ENCODE results near the gene SMIM45.
A peak's percentile ranks its signal among the peaks of the same experiment; 100 is the strongest.
"Not testable (repeated sequence)": the region's sequence is repeated elsewhere in the genome, so short reads cannot be mapped to it uniquely, and the experiment has no call there.

SMIM45 gene

DNA sequence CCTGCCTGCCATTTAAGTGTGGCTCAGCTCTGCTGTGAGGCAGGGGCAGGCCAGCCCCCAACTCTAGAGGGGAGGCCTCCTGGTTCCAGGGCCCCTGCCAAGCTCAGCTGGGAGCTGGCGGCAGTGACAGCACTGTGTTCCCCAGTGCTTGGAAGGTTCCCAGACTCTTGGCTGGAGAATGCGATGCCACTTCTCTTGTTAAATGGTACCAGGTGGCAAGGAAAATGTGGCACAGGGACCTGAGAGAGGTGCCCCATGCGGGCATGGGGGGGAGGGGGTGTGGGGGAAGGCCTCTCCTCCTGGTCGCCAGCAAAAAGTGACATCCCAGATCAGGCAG is 17.0 kb upstream of the SMIM45 start:
- DNase-seq = no peak

DNA sequence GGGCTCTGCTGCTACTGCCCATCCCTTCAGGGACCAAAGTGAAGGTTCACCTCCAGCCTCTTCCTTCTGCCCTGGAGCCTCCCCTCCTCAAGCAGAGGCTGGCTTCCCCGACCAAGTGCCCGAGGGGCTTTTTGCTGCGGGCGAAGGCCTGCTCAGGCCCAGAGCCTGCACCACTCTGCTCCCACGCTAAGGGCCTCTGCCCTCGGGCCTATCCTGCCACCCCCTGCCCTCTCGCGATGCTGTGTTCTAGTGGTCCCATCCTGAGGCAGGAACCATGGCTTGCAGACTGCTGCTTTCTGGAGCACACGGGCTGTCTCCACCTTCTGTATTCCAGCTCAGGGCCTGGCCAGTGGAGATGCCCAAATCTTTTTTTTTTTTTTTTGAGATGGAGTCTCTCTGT is 16.4 kb upstream of the SMIM45 start:
- DNase-seq = no peak

DNA sequence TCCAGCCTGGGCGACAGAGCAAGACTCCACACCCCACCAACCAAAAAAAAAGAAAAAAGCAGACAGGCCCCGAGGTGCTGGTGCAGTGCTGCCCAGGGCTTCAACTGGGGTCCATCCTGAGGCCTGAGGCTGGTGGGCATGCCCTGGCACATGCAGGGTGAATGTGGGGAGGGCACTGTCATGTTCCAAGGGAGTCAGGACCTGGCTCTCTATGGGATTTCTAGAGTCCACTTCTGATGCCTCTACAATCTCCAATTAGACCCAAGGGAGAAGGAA is 15.1 kb upstream of the SMIM45 start:
- DNase-seq = no peak

DNA sequence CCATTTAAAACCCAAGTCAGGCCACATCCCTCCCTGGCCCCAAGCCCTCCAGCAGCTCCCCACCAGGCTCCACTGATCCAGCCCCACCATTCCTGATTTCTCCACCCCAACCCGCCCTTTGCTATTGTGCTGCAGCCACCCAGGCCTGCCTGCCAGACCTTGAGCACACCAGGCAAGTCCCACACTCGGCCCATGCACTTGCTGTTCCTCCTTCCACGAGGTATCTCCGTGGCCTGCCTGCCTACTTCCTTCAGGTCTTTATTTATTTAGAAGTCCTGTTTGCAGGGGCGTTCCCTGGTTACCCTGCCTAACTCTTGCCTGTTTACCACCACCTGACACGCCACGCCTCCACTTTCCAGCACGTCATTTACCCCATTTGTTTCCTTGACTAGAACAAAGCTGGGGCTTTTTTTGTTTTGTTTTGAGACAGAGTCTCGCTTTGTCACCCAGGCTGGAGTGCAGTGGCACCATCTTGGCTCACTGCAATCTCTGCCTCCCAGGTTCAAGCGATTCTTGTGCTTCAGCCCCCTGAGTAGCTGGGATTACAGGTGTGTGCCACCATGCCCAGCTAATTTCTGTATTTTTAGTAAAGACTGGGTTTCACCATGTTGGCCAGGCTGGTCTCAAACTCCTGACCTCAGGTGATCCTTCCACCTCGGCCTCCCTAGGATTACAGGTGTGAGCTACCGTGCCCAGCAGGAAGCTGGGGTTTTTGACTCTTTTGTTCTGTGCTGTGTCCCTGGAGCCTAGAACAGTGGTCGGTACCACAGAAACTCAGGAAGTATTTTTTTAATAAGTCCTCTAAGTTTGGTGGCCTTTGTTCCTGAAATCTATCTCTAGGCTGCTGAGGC is 11.7 kb upstream of the SMIM45 start:
- DNase-seq = no peak

DNA sequence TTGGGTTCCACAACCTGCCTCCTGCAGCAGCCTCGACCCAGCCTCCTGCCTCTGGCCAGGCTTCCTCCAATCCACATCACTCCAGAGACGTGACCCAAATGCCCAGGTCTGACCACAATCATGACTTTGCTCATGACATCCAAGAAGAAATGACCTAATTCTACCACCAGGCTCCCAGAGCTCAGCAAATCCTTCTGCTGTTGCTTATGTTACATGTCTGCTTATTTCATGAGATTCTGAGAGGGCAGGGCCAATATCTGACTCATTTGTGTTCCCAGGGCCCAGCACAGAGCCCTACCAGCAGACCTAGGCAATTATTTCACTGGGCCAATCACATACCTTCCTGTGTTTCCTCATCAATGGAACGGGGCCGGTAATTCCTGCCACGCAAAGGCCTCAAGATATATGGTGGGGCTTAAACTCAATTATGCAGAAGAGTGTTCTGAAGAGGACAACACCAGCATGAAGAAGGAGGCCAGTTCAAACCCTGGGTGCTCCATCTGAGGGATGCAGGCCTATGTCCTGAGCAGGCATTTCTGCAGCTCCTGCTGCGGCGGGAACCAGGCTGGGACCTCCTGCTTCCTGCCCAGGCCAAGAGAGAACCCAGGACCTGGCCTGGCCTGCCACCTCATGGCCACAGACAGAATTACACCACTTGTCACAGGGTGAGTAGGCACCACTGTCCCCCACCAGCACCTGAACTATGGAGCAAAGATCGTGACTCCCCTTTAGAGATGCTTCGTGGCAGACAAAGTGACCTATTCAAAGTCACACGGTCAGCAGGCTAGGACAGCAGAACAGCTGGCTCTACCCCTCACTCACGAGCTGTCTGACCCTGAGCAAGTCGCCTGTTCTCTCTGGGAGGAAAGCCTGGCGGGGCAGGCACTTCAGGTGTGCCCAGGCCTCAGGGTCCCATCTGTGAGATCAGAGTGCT is 10.9 kb upstream of the SMIM45 start:
- peak; percentile 76 to 79 for DNase-seq

DNA sequence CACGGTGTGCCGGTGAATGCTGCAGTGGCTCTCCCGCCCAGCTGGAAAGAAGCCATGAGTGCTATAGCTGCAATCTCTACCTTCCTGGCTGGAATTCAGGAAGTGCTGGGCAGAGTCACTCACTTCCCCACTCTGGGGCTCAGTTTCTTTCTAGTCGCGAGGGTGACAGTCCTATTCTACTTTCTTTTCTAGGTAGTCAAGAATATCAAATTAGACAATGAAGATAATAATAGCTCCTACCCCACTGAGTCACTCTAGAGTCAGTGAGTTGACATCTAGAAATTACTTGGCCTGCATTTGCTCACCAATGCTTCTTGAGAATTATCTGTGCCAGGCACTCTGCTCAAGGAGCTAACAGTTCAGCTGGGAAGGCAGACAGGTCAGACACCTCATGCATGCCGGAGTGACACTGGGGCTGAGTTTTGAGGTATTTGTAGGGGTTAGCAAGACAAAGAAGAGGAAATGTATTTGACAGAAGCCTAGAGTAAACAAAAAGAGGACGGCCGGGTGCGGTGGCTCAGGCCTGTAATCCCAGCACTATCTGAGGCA is 8.2 kb upstream of the SMIM45 start:
- no peak for DNase-seq

DNA sequence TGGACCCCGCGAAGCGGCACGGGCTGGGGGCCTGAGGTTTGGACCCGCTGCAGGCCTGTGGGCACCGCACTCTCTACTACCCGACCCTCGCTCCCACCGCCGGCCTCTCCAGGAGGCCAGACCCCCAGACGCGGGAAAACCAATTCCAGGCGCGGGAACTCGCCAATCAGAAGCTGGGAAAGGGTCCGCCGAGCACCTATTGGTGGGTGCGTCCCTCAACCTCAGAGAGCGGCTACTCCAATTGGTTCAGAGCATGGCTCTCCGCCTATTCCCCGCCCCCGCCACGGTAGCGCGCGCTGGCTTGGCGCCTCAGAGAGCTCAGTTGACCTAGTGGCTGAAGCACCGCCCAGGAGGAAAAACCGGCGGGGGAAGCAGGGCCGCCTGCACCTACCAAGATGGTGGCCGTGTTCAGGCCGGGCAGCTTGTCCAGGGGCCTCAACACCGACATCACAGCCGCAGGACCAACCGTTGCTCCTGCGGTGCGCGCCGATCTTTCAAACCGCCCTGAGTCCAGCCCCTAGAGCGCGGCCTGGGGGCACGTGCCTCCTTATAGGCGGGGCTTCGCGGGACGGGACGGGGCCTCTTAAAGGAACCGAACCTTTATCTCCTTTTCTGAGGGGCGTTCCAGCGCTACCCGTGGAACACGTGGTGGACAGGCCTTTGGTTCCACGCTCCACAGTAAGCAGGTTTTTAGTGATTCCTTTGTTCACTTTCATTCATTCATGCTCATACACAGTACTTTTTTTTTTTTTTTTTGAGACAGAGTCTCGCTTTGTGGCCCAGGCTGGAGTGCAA is 5.1 kb upstream of the SMIM45 start, which contains the start of gene CENPM:
CENPM (minus strand) TSS at position 524 of the 795 bp plus-strand sequence; CDS start at position 448, 76 bp downstream.
- DNase-seq = peak; percentile 97

DNA sequence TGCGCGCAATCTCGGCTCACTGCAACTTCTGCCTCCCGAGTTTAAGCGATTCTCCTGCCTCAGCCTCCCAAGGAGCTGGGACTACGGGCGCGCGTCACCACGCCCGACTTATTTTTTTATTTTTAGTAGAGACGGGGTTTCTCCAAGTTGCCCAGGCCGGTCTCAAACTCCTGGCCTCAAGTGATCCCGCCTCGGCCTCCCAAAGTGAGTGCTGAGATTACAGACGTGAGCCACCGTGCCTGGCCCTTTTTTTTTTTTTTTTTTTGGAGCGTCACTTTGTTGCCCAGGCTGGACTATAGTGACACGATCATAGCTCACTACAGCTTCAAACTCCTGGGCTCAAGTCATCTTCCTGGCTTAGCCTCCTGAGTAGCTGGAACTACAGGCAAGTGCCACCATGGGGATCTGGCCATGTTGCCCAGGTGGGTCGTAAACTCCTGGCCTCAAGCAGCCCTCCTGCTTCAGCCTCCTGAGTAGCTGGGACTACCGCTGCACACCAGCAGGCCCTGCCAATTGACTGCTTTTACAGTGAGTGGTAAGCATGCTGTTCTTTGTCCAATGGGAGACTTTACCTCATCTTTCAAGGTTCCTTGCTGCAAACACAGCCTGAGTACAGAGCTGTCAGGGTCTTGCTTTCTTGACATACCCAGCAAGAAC is 4.4 kb upstream of the SMIM45 start:
- DNase-seq = no peak

DNA sequence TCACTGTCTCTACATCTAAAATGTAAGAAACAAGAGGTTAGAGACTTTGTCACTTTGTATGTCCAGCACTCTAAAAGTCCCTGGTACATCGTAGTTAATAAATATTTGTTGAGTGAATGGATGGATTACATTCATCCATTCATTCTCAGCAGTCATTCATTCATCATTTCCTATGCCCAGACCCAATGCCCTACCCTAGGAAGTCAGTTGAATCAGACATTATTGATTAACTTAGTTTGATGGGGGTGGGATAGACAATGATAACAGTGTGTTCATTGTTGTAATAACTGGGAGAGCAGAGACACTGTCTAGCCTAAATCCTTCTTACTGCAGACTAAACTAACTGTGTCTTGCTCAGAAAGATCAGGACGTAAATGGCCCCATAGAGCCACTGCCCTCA is 3.8 kb upstream of the SMIM45 start:
- DNase-seq = no peak

DNA sequence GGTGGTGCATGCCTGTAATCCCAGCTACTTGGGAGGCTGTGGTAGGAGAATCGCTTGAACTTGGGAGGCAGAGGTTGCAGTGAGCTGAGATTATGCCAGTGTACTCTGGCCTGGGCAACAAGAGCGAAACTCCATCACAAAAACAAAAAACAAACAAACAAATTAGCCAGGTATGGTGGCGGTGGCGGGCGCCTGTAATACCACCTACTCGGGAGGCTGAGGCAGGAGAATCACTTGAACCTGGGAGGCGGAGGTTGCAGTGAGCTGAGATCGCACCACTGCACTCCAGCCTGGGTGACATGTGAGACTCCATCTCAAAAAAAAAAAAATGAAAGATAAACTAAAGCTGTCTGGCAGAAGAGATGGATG is 3.0 kb upstream of the SMIM45 start:
- not testable (repeated sequence) for DNase-seq

DNA sequence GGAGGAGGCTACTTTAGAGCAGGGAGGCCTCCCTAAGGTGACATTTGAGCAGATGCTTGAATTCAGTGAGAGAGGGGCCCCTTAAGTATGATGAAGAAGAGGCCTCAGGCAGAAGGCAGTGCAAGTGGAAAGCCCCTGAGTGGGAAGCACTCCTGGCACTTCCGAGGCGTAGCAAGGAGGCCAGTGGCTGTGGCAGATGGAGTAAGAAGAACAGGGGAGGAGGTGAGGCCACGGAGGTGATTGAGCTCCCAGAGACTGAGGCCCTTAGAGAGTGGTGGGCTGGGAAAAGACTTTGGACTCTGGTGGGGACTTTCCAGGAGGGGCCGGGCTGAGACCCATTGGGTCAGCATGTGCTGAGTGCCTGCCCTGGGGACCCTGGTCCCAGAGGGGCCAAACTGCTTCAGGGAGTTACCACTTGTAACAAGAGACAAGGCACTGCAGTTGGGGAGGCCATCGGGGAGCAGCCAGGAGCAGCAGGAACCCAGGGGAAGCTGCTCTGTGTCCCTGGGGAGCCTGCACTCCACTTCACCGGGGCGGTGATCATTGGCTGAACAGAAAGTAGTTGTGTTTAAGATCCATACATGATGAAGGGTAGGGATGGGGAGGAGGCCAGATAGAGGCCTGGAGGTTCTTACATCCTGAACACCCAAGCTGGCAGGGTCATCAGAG is 2.5 kb upstream of the SMIM45 start:
- no peak for DNase-seq

DNA sequence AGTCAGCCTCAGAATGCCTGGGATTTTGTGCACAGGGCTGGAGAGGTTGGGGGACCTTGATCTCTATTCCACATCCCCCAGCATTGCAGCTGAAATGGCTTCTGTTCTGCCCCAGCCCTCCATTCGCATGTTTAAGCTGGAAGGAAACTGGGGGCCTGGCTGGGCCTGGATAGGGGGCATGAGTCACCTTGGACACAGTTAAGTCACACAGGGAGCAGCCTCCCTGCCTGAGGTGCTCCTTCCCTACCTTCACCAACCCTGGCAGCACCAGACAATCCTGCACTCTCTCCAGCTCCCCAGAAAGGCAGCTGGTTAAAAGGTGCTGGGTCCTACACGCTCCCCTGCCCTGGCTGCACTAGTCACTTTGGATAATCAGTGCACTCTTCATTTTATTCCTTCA is 763 bp downstream of the SMIM45 start:
- no peak for DNase-seq

DNA sequence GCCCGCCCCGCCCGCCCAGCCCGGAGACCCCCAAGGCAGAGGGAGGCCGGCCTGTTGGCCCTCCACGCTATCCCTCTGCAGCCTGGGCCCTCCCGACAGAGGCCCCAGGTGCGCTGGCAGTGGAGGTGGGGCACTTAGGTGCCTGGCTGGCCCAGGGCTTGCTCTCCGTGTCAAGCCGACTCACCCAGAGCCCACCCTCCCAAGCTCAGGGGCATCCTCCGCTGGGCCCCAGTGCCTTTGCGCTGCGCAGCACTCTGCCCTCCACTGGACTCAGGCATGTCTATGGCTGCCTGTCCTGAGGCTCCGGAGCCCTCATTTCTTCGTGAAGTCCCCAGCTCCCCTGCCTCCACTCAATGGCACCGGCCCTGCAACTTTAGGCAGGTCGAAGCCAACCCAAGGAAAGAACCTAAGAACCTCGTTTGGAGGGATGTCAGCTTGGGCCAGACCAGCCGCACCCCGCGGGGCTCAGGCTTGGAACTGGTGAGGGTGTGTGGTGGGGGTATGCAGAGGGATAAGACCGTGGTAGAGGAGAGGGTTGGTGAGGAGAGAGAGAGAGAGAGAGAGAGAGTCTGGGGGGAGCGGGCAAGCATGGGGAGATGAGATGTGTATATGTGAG is 6.1 kb downstream of the SMIM45 start:
- DNase-seq = no peak

DNA sequence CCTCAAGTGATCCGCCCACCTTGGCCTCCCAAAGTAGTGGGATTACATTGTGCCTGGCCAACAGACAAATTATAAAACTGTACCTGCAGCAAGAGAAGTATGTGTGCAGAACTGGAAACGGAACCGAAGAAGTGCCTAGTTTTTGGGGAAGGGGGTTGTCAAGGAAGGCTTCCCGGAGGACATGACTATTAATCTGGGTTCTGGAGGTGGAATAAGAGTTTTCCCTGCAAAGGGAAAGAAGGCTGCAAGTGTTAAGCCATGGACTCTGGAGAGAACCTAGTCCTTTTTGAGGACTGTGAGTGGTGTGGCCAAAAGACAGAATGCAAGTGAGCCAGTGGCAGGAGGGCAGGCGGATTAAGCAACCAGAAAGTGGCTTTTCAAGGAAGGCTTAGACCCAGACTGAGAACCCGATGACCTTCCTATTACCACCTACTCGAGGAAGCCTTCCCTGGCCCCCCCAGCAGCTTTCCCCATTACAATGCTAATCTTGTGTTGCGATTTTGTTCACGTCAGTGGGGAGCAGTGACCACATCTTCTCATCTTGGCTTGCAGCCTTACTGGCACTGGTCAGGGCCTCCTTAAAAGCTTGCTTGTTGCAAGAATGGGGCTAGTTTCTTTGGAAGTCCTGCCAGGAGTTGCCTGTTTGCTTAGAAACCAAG is 11.6 kb downstream of the SMIM45 start:
- no peak for DNase-seq

DNA sequence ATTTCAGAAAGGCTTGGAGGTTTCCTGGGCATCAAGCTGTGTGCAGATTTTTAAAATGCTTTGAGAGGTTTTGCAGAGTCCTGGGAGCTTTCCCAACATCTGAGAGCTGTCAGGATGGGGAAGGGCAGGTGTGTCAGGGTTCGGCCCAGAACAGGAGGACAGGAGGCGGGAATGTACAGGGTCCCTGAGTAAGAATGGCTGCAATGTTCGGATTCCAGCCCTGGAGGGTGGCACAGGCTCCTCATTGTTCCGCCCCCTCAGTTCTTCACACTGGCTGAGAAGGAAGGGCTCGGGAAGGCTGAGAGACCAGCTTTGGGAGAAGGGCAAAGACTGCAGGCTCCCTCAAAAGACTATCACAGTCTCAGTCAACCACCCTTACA is 12.2 kb downstream of the SMIM45 start:
- DNase-seq = no peak

DNA sequence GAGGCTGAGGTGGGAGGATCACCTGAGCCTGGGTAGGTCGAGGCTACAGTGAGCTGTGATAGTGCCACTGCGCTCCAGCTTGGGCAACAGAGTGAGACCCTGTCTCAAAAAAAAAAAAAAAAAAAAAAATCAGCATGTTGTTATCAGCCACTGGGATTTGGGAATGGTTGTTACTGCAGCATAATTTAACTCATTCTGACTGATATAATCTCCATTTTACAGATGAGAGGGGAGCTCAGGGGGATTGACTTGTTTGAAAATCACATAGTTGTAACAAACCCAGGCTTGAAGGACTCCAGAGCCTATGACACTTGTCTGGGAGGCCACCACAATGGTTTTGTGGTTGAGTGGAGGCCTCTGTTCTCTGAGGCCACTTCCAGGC is 14.3 kb downstream of the SMIM45 start:
- DNase-seq = no peak

DNA sequence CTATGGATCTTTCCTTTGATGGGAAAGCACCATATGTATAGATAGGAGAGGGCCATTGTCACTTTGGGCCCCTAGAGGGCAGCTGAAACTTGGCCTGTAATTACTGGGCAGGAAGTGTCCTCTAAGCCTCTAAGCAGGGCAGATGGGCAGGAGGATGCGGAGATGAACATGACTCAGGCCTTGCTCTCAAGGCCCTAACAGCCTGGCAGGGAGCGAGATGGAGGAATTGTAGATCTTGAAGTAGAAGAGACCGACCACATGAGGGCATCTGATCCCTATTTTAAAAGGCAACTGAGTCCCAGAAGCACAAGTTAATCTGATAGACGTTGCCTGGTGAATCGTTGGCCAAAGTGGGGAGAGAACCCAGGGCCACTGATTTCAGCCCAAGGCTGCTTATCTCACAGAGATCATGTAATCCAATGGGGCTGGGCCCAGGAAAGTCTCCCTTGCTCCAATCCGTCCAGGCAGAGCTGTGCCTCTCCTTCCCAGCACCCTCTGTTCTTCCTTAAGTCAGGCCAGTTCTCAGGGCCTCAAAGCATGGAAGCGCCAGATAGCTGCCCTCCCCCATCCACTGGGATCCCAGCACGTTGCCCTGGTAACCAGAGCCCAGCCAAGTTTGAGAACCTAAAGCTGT is 14.8 kb downstream of the SMIM45 start:
- peak; percentile 72 to 78 for DNase-seq

DNA sequence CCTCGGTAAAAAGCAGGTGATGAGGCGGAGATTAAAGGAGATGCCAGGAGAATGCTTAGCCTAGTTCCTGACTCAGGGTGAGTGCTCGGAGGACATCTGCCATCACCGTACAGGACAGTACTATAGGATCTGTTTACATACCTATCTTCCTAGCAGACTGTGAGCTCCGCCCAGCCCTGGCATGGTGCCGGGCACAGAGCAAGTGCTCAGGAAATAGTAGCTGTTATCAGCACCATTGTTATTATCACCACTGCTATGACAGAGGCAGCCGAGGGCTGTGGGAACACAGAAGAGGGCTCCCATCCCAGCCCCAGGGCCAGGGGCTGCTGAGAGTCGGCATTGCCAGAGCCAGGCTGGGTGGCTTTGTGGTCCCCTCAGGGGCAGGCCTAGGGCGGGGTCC is 16.7 kb downstream of the SMIM45 start:
- DNase-seq = no peak

DNA sequence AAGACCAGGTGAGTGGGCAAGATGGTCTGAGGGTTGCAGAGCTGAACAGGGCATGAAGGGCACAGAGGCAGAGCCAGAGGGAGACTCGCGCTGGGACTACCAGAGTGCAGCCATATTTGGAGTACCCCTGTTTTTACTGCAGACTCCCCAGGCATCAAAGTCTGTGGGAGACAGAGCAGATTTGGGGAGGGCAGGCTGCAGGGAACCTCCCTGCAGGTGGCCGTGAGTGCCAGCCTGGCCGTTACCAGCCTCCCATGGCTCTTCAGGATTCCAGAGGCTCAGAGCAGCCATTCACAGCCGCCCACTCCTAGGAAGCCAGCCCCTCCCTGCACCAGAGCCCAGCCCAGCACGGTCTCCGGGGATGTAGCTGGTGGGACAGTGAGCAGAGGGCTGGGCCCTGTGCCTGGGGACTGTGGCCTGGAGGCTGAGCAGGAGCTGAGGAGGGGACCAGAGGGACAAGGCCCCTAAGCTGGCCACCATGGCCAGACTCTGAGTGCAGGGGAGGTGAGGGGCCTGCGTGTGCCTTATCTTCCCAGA is 17.2 kb downstream of the SMIM45 start, which contains the start of gene SEPTIN3:
SEPTIN3 (plus strand) TSS at position 334 of the 537 bp plus-strand sequence. CDS start 2,050 bp downstream, outside the sequence.
- DNase-seq = no peak

DNA sequence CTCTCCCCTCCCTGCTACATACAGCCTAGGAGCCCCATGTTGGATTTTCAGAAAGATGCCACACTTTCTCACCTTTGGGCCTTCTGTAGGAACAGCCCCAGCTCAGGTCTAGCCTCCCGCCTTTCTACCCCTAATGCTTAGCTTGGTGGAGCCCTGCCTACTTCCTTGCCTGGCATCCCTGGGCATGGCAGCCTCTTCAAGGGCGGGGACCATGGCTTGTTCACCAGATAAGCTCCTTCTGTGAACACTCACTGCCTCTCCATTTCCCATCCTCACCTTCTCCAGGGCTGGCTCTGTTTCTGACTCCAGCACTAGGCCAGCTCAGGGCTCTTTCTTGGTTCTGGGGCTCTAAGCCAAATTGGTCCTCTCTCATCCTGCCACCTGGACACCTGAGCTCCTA is 18.7 kb downstream of the SMIM45 start:
- no peak for DNase-seq

Measured in Kasumi-1 (cell line).